GM18870 (cell line): ENCODE results near the gene NOC4L.
"Not testable (repeated sequence)": the region's sequence is repeated elsewhere in the genome, so short reads cannot be mapped to it uniquely, and the experiment has no call there.

Source experiments
- ATAC-seq: cut with Tn5 transposase; IDR thresholded peaks from one replicate; pipeline ENCODE4 v1.9.1; 2021; ENCODE audit warnings: moderate library complexity; ENCODE audit not compliant: unreplicated experiment

Gene NOC4L

GRCh38 chr12:132142679-132143335, 1.4 kb upstream of the NOC4L start:
- no peak for ATAC-seq

- no peak for ATAC-seq
These were observed 753 bp upstream of the NOC4L start for GRCh38 chr12:132143336-132144071.

- ATAC-seq = no peak
These were observed 532 bp downstream of the NOC4L start for GRCh38 chr12:132144810-132145168.

- ATAC-seq = no peak
These were observed 1.1 kb downstream of the NOC4L start for GRCh38 chr12:132145334-132145733.

GRCh38 chr12:132146098-132146497, 1.8 kb downstream of the NOC4L start:
- no peak for ATAC-seq

- no peak for ATAC-seq
These were observed 2.6 kb downstream of the NOC4L start for GRCh38 chr12:132146772-132147422.

- no peak for ATAC-seq
These were observed 3.4 kb downstream of the NOC4L start for GRCh38 chr12:132147423-132148367.

- ATAC-seq = no peak
These were observed 4.2 kb downstream of the NOC4L start for GRCh38 chr12:132148368-132149045.

GRCh38 chr12:132149526-132149925, 5.3 kb downstream of the NOC4L start:
- ATAC-seq = not testable (repeated sequence)

- no peak for ATAC-seq
These were observed 6.5 kb downstream of the NOC4L start for GRCh38 chr12:132150780-132151144.

GRCh38 chr12:132151145-132151765, 7.0 kb downstream of the NOC4L start:
- no peak for ATAC-seq

GRCh38 chr12:132151766-132152410, 7.6 kb downstream of the NOC4L start:
- ATAC-seq = no peak

GRCh38 chr12:132152411-132152821, 8.2 kb downstream of the NOC4L start:
- ATAC-seq = no peak

- no peak for ATAC-seq
These were observed 8.7 kb downstream of the NOC4L start for GRCh38 chr12:132152953-132153352.

- no peak for ATAC-seq
These were observed 9.5 kb downstream of the NOC4L start for GRCh38 chr12:132153501-132154340.

- no peak for ATAC-seq
These were observed 10.1 kb downstream of the NOC4L start for GRCh38 chr12:132154341-132154761.

GRCh38 chr12:132154941-132155770, 10.9 kb downstream of the NOC4L start:
- no peak for ATAC-seq
